DMS 273 (cell line): Measurements from ENCODE around the gene DSN1.

Experiments used
- DNase-seq: peaks from one replicate; lab custom pipeline; 2025; ENCODE audit not compliant: unreplicated experiment; lab: John Stamatoyannopoulos, UW

The DSN1 gene

GRCh38 chr20:36796117-36796516, 22.6 kb upstream of the DSN1 start:
- DNase-seq = no peak

- DNase-seq = no peak
Measured at GRCh38 chr20:36795691-36796090, 22.1 kb upstream of the DSN1 start.

GRCh38 chr20:36794116-36794474, 20.5 kb upstream of the DSN1 start:
- no peak for DNase-seq

- no peak for DNase-seq
Measured at GRCh38 chr20:36793294-36794115, 19.9 kb upstream of the DSN1 start.

- peak; percentile 84 for DNase-seq
Measured at GRCh38 chr20:36792422-36792821, 18.9 kb upstream of the DSN1 start.

GRCh38 chr20:36791862-36792261, 18.3 kb upstream of the DSN1 start:
- DNase-seq = no peak

GRCh38 chr20:36786663-36787062, 13.1 kb upstream of the DSN1 start:
- no peak for DNase-seq

- DNase-seq = no peak
Measured at GRCh38 chr20:36786246-36786645, 12.7 kb upstream of the DSN1 start.

- DNase-seq = no peak
Measured at GRCh38 chr20:36785308-36785707, 11.7 kb upstream of the DSN1 start.

- DNase-seq = no peak
Measured at GRCh38 chr20:36784900-36785299, 11.3 kb upstream of the DSN1 start.

- DNase-seq = no peak
Measured at GRCh38 chr20:36784116-36784515, 10.6 kb upstream of the DSN1 start.

GRCh38 chr20:36779656-36780025, 6.1 kb upstream of the DSN1 start:
- peak; percentile 47 for DNase-seq

GRCh38 chr20:36778831-36779655, 5.5 kb upstream of the DSN1 start:
- DNase-seq = peak; percentile 32

- DNase-seq = peak; percentile 72
Measured at GRCh38 chr20:36777576-36777975, 4.0 kb upstream of the DSN1 start.

- peak; percentile 88 for DNase-seq
Measured at GRCh38 chr20:36777167-36777566, 3.6 kb upstream of the DSN1 start.

GRCh38 chr20:36775826-36776225, 2.3 kb upstream of the DSN1 start:
- no peak for DNase-seq

- no peak for DNase-seq
Measured at GRCh38 chr20:36775196-36775595, 1.6 kb upstream of the DSN1 start.

- DNase-seq = peak; percentile 30
Measured at GRCh38 chr20:36773107-36773596, 411 bp downstream of the DSN1 start.

- DNase-seq = no peak
Measured at GRCh38 chr20:36770680-36771079, 2.9 kb downstream of the DSN1 start.

GRCh38 chr20:36768768-36769430, 4.7 kb downstream of the DSN1 start:
- no peak for DNase-seq

GRCh38 chr20:36761125-36761524, 12.4 kb downstream of the DSN1 start:
- DNase-seq = no peak

GRCh38 chr20:36760647-36761046, 12.9 kb downstream of the DSN1 start:
- DNase-seq = no peak
